HEK293 (cell line): ENCODE data around the gene PCDH9.

Source experiments
- CTCF ChIA-PET: fragments of 350-600 bp; formaldehyde crosslinking; extraction: SDS; loops from one replicate; lab custom pipeline; 2021; ENCODE audit warnings: antibody characterized with exemption; lab: Yijun Ruan, JAX
- POLR2A ChIA-PET: fragments of 300-600 bp; formaldehyde crosslinking; extraction: SDS; loops from one replicate; lab custom pipeline; 2020; ENCODE audit warnings: antibody characterized with exemption, inconsistent platforms; lab: Yijun Ruan, JAX
- H3K27ac ChIP-seq: fragments of 200-500 bp; sonication (Bioruptor generic); 2 replicates; pipeline ENCODE4 v1.5.1; 2014; ENCODE audit warnings: low read depth, low read length, control low read depth, inconsistent platforms; ENCODE audit errors: extremely low read depth
- H3K36me3 ChIP-seq, 2 experiments: fragments of 200-500 bp in 1 of 2; sonication (Bioruptor generic) in 1 of 2; 1 replicate in 1 of 2; 2 replicates in 1 of 2; pipeline ENCODE4 v1.5.1; 2014 to 2017; ENCODE audit warnings: inconsistent platforms in 2 of 2, low read length in 2 of 2; ENCODE audit not compliant: control insufficient read depth in 2 of 2, insufficient read depth in 1 of 2
- H3K4me1 ChIP-seq: fragments of 200-500 bp; sonication (Bioruptor generic); 2 replicates; pipeline ENCODE4 v1.5.1; 2014; ENCODE audit warnings: mild to moderate bottlenecking, low read length, inconsistent platforms; ENCODE audit not compliant: control insufficient read depth, insufficient read depth
- H3K4me3 ChIP-seq: 2 replicates; pipeline ENCODE4 v1.5.1; 2011; ENCODE audit warnings: low read depth, mild to moderate bottlenecking, control low read depth, low read length, moderate library complexity
- H3K9me3 ChIP-seq: fragments of 200-500 bp; sonication (Bioruptor generic); 2 replicates; pipeline ENCODE4 v1.5.1; 2014; ENCODE audit warnings: low read depth, low read length, inconsistent platforms; ENCODE audit not compliant: control insufficient read depth, insufficient read depth
- FEZF1 ChIP-seq: fragments of 450-650 bp; formaldehyde crosslinking; IDR thresholded peaks from 2 replicates; pipeline ENCODE4 v1.5.1; 2016; ENCODE audit warnings: missing biosample characterization, missing genetic modification characterization
- KLF9 ChIP-seq: fragments of 450-650 bp; formaldehyde crosslinking; IDR thresholded peaks from 2 replicates; pipeline ENCODE4 v1.5.1; 2016; ENCODE audit warnings: missing biosample characterization, missing genetic modification characterization, low read depth
- PRDM1 ChIP-seq: fragments of 450-650 bp; formaldehyde crosslinking; IDR thresholded peaks from 2 replicates; pipeline ENCODE4; 2016; ENCODE audit warnings: missing biosample characterization, missing genetic modification characterization
- SCRT2 ChIP-seq: fragments of 450-650 bp; formaldehyde crosslinking; IDR thresholded peaks from 2 replicates; pipeline ENCODE4 v1.5.1; 2016; ENCODE audit warnings: missing biosample characterization, missing genetic modification characterization
- TCF7L2 ChIP-seq: IDR thresholded peaks from 2 replicates; pipeline ENCODE4 v1.6.1; 2011; ENCODE audit warnings: low read depth, mild to moderate bottlenecking, inconsistent platforms, low read length, moderate library complexity, borderline replicate concordance
- WT1 ChIP-seq: fragments of 450-650 bp; formaldehyde crosslinking; IDR thresholded peaks from 2 replicates; pipeline ENCODE4 v1.5.1; 2016; ENCODE audit warnings: missing biosample characterization, missing genetic modification characterization
- ZBTB1 ChIP-seq: fragments of 450-650 bp; formaldehyde crosslinking; IDR thresholded peaks from 2 replicates; pipeline ENCODE4 v1.5.1; 2016; ENCODE audit warnings: missing biosample characterization, missing genetic modification characterization
- ZBTB17 ChIP-seq: fragments of 450-650 bp; formaldehyde crosslinking; IDR thresholded peaks from 2 replicates; pipeline ENCODE4 v1.5.1; 2016; ENCODE audit warnings: missing biosample characterization, missing genetic modification characterization
- ZFHX2 ChIP-seq: fragments of 450-650 bp; formaldehyde crosslinking; conservative IDR thresholded peaks from 2 replicates; pipeline ENCODE4 v1.5.1; 2016; ENCODE audit warnings: missing biosample characterization, missing genetic modification characterization
- ZFP3 ChIP-seq: fragments of 450-650 bp; formaldehyde crosslinking; IDR thresholded peaks from 2 replicates; pipeline ENCODE4 v1.5.1; 2016; ENCODE audit warnings: low read depth, missing biosample characterization, missing genetic modification characterization
- ZNF155 ChIP-seq: fragments of 450-650 bp; formaldehyde crosslinking; IDR thresholded peaks from 2 replicates; pipeline ENCODE4 v1.5.1; 2016; ENCODE audit warnings: missing biosample characterization, missing genetic modification characterization
- ZNF202 ChIP-seq: fragments of 450-650 bp; formaldehyde crosslinking; IDR thresholded peaks from 2 replicates; pipeline ENCODE4 v1.5.1; 2016; ENCODE audit warnings: missing biosample characterization, missing genetic modification characterization, borderline replicate concordance
- ZNF266 ChIP-seq: fragments of 450-650 bp; formaldehyde crosslinking; IDR thresholded peaks from 2 replicates; pipeline ENCODE4 v1.5.1; 2016; ENCODE audit warnings: missing biosample characterization, missing genetic modification characterization, low read depth
- ZNF394 ChIP-seq: fragments of 450-650 bp; formaldehyde crosslinking; IDR thresholded peaks from 2 replicates; pipeline ENCODE4 v1.5.1; 2016; ENCODE audit warnings: missing biosample characterization, missing genetic modification characterization, mild to moderate bottlenecking, moderate library complexity, borderline replicate concordance
- ZNF416 ChIP-seq: fragments of 450-650 bp; formaldehyde crosslinking; IDR thresholded peaks from 2 replicates; pipeline ENCODE4 v1.5.1; 2016; ENCODE audit warnings: missing biosample characterization, missing genetic modification characterization
- ZNF600 ChIP-seq: fragments of 450-650 bp; formaldehyde crosslinking; IDR thresholded peaks from 2 replicates; pipeline ENCODE4 v1.5.1; 2016; ENCODE audit warnings: missing biosample characterization, missing genetic modification characterization
- ZNF624 ChIP-seq: fragments of 450-650 bp; formaldehyde crosslinking; IDR thresholded peaks from 2 replicates; pipeline ENCODE4 v1.5.1; 2017; ENCODE audit warnings: missing biosample characterization, missing genetic modification characterization
- ZNF629 ChIP-seq: fragments of 450-650 bp; formaldehyde crosslinking; IDR thresholded peaks from 2 replicates; pipeline ENCODE4 v1.5.1; 2017; ENCODE audit warnings: missing biosample characterization, missing genetic modification characterization
- ZNF664 ChIP-seq: fragments of 450-650 bp; formaldehyde crosslinking; IDR thresholded peaks from 2 replicates; pipeline ENCODE4 v1.5.1; 2016; ENCODE audit warnings: missing biosample characterization, missing genetic modification characterization
- ZNF670 ChIP-seq: fragments of 450-650 bp; formaldehyde crosslinking; IDR thresholded peaks from 2 replicates; pipeline ENCODE4 v1.5.1; 2016; ENCODE audit warnings: missing biosample characterization, missing genetic modification characterization, low read depth
- ZNF707 ChIP-seq: fragments of 450-650 bp; formaldehyde crosslinking; IDR thresholded peaks from 2 replicates; pipeline ENCODE4 v1.5.1; 2016; ENCODE audit warnings: missing biosample characterization, missing genetic modification characterization
- ZNF76 ChIP-seq: fragments of 450-650 bp; formaldehyde crosslinking; IDR thresholded peaks from 2 replicates; pipeline ENCODE4; 2016; ENCODE audit warnings: low read depth, missing biosample characterization, missing genetic modification characterization, borderline replicate concordance
- ZNF776 ChIP-seq: fragments of 450-650 bp; formaldehyde crosslinking; IDR thresholded peaks from 2 replicates; pipeline ENCODE4 v1.5.0; 2017; ENCODE audit warnings: missing biosample characterization, missing genetic modification characterization, borderline replicate concordance
- ZNF830 ChIP-seq: fragments of 450-650 bp; IDR thresholded peaks from 2 replicates; pipeline ENCODE4 v1.5.0; 2018; ENCODE audit warnings: missing biosample characterization, missing genetic modification characterization, low read depth, mild to moderate bottlenecking, moderate library complexity
- TF ChIP-seq, protein P1 (sequence below): fragments of 450-650 bp; formaldehyde crosslinking; IDR thresholded peaks from 2 replicates; pipeline ENCODE4 v1.5.1; 2017; ENCODE audit warnings: missing biosample characterization, missing genetic modification characterization
- TF ChIP-seq, protein P2 (sequence below): fragments of 450-650 bp; formaldehyde crosslinking; IDR thresholded peaks from 2 replicates; pipeline ENCODE4 v1.5.1; 2016; ENCODE audit warnings: missing biosample characterization, missing genetic modification characterization
- TF ChIP-seq, protein P3 (sequence below): fragments of 450-650 bp; formaldehyde crosslinking; IDR thresholded peaks from 2 replicates; pipeline ENCODE4 v1.5.1; 2016; ENCODE audit warnings: missing biosample characterization, missing genetic modification characterization
- TF ChIP-seq, protein P4 (sequence below): IDR thresholded peaks from 2 replicates; pipeline ENCODE4 v1.6.1; 2011; ENCODE audit warnings: mild to moderate bottlenecking, low read depth, low read length, borderline replicate concordance

The PCDH9 gene

DNA sequence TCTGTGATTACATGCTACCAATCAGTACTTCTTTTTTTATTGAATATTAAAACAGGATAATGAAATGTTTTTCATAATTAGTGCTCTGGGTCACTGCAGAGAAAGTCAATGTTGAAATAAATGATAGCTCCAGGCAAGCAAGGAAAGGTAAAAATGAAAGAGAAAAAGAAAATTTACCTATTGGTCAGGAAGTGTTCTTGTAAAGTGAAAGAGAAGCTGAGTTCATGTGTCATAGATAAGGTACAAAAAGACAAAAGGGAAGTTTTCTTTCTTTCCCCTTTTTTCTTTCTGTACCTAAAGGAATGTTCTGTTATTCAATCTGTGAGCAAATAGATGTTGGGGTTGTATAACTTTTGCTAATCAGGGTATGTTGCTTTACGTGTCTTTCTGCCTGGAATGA is 197.0 kb downstream of the PCDH9 start:
- H3K4me1 ChIP-seq: no peaks in the 10 kb centered on the region
- POLR2A ChIA-PET: no interaction called here
- H3K27ac ChIP-seq: no peak overlapping the region
- no peaks in the 10 kb centered on the region for H3K36me3 ChIP-seq
- H3K4me3 ChIP-seq: no peak overlapping the region
- TF ChIP-seq TCF7L2 (no peak), ZNF394 (tag by site-specific recombination) (no peak), SCRT2 (tag by site-specific recombination) (no peak), ZNF416 (tag by site-specific recombination) (no peak), PRDM1 (tag by site-specific recombination) (0 out of 2 replicates have a peak, but pooled peaks have one; percentile 5)
- TF ChIP-seq, protein P1, sequence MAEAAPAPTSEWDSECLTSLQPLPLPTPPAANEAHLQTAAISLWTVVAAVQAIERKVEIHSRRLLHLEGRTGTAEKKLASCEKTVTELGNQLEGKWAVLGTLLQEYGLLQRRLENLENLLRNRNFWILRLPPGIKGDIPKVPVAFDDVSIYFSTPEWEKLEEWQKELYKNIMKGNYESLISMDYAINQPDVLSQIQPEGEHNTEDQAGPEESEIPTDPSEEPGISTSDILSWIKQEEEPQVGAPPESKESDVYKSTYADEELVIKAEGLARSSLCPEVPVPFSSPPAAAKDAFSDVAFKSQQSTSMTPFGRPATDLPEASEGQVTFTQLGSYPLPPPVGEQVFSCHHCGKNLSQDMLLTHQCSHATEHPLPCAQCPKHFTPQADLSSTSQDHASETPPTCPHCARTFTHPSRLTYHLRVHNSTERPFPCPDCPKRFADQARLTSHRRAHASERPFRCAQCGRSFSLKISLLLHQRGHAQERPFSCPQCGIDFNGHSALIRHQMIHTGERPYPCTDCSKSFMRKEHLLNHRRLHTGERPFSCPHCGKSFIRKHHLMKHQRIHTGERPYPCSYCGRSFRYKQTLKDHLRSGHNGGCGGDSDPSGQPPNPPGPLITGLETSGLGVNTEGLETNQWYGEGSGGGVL (tag by site-specific recombination): no peak
- TF ChIP-seq, all 188 proteins: peak for 1
- H3K9me3 ChIP-seq: no peaks in the 10 kb centered on the region
- CTCF ChIA-PET: no interaction called here

DNA sequence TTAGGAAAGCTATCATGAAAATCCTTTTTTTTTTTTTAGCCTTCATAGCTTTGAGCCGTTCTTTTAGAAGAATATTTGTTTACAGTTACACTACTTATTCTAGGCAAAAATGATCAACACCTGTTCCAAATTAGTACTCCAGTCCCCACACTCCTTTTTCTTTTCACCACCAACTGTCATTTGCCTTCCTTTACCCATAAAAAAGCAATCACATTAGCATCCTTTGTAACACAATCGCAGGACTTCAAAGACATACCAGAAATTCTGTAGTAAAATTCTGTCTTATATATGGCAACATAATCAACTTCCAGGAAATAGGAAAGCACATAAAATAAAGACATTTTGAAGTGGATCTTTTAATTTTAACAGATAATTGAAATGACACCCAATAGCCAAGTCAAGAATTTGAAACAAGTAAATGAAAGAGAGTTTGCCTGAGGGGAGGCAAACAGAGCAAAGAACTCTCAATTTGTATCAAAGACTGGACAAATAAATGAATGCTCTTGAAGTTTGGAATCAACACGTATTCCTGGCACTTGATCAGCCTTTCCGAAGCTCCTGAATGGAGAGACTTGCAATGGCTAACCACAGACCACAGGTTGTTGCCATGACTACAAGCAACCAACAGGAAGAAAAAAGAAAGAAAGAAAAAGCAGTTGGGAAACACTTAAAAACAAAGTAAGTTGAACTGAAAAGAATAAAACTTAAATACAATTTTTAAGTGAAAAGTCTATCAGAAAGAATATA is 206.8 kb downstream of the PCDH9 start:
- CTCF ChIA-PET: no interaction called here

DNA sequence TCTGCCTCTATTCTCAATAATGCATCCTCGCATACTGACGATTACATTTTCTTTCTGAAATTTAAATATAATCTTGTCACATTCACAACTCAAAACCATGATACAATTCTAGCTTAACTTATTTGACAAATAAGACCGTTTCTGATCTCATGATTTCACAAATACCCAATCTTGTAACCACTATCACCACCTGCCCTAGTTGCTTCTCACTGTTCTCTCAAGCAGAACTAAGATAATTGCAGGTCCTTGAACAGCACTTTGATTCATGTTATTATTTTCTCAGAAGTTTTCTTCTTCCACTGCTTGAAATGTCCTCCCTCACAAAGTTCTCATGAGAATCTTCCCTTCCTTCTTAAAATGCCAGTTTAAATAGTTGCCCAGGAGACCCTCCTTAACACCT is 211.4 kb downstream of the PCDH9 start:
- no peaks in the 10 kb centered on the region for H3K9me3 ChIP-seq
- ChIA-PET POLR2A (no interaction called here), CTCF (no interaction called here)
- no peaks in the 10 kb centered on the region for H3K4me1 ChIP-seq
- H3K27ac ChIP-seq: no peak overlapping the region
- no peaks in the 10 kb centered on the region for H3K36me3 ChIP-seq
- H3K4me3 ChIP-seq: no peak overlapping the region
- no peak for TF ChIP-seq ZNF76 (tag by site-specific recombination)
- no peak for TF ChIP-seq KLF9 (tag by site-specific recombination)
- TF ChIP-seq ZFHX2 (tag by site-specific recombination): no peak
- no peak for TF ChIP-seq ZNF155 (tag by site-specific recombination)
- no peak for TF ChIP-seq ZNF830 (tag by site-specific recombination)
- TF ChIP-seq ZNF629 (tag by site-specific recombination): no peak
- TF ChIP-seq, protein P2, sequence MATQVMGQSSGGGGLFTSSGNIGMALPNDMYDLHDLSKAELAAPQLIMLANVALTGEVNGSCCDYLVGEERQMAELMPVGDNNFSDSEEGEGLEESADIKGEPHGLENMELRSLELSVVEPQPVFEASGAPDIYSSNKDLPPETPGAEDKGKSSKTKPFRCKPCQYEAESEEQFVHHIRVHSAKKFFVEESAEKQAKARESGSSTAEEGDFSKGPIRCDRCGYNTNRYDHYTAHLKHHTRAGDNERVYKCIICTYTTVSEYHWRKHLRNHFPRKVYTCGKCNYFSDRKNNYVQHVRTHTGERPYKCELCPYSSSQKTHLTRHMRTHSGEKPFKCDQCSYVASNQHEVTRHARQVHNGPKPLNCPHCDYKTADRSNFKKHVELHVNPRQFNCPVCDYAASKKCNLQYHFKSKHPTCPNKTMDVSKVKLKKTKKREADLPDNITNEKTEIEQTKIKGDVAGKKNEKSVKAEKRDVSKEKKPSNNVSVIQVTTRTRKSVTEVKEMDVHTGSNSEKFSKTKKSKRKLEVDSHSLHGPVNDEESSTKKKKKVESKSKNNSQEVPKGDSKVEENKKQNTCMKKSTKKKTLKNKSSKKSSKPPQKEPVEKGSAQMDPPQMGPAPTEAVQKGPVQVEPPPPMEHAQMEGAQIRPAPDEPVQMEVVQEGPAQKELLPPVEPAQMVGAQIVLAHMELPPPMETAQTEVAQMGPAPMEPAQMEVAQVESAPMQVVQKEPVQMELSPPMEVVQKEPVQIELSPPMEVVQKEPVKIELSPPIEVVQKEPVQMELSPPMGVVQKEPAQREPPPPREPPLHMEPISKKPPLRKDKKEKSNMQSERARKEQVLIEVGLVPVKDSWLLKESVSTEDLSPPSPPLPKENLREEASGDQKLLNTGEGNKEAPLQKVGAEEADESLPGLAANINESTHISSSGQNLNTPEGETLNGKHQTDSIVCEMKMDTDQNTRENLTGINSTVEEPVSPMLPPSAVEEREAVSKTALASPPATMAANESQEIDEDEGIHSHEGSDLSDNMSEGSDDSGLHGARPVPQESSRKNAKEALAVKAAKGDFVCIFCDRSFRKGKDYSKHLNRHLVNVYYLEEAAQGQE: no peak
- TF ChIP-seq ZBTB1 (tag by site-specific recombination): no peak
- TF ChIP-seq, protein P3, sequence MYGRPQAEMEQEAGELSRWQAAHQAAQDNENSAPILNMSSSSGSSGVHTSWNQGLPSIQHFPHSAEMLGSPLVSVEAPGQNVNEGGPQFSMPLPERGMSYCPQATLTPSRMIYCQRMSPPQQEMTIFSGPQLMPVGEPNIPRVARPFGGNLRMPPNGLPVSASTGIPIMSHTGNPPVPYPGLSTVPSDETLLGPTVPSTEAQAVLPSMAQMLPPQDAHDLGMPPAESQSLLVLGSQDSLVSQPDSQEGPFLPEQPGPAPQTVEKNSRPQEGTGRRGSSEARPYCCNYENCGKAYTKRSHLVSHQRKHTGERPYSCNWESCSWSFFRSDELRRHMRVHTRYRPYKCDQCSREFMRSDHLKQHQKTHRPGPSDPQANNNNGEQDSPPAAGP (tag by site-specific recombination): no peak
- TF ChIP-seq ZNF266 (tag by site-specific recombination): no peak
- no peak for TF ChIP-seq ZNF707 (tag by site-specific recombination)
- no peak for TF ChIP-seq ZNF664
- no peak for TF ChIP-seq ZNF776 (tag by site-specific recombination)
- no peak for TF ChIP-seq ZNF202
- no peak for TF ChIP-seq ZNF670 (tag by site-specific recombination)

More for the DNA sequence above, 206.8 kb downstream of the PCDH9 start:
- Histone ChIP-seq H3K4me1 (no peaks in the 10 kb centered on the region), H3K9me3 (no peaks in the 10 kb centered on the region), H3K36me3 (no peaks in the 10 kb centered on the region), H3K4me3 (no peak overlapping the region), H3K27ac (no peak overlapping the region)
- POLR2A ChIA-PET: no interaction called here
- TF ChIP-seq ZNF624 (tag by site-specific recombination) (no peak), SCRT2 (tag by site-specific recombination) (peak; percentile 67), FEZF1 (tag by site-specific recombination) (0 out of 2 replicates have a peak, but pooled peaks have one; percentile 29), ZBTB17 (tag by site-specific recombination) (peak; percentile 73; the same call in 1 of the 2 replicates), WT1 (tag by site-specific recombination) (peak; percentile 60; the same call in 1 of the 2 replicates), ZFP3 (tag by site-specific recombination) (no peak), ZNF600 (tag by site-specific recombination) (no peak)
- TF ChIP-seq, protein P4, sequence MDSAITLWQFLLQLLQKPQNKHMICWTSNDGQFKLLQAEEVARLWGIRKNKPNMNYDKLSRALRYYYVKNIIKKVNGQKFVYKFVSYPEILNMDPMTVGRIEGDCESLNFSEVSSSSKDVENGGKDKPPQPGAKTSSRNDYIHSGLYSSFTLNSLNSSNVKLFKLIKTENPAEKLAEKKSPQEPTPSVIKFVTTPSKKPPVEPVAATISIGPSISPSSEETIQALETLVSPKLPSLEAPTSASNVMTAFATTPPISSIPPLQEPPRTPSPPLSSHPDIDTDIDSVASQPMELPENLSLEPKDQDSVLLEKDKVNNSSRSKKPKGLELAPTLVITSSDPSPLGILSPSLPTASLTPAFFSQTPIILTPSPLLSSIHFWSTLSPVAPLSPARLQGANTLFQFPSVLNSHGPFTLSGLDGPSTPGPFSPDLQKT: 0 out of 2 replicates have a peak, but pooled peaks have one; percentile 52
